ENCODE results near the gene SLC4A11.
"Not testable (repeated sequence)": the region's sequence is repeated elsewhere in the genome, so short reads cannot be mapped to it uniquely, and the experiment has no call there.

The SLC4A11 gene

DNA sequence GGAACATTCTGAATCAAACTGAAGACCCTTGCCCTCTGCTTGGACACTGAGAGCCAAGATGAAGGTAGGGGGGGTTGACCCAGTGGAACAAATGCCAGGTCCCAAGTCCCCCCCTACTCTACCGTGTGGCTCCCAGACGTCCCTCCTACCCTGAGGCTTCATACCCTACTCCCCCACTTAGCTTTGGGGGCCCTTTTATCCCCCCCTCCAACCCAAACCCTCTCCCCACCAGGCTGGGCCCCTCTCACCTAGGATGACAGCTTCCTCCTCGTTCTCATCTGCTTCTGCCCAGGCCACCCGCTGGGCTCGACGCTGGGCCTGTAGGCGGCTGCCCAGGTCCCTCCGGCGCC lies 36.0 kb downstream of the SLC4A11 start:
- DNase-seq (ENCODE audit: low spot score): no peak

GRCh38 chr20:3199976-3200755 lies 38.8 kb downstream of the SLC4A11 start:
- no peak for DNase-seq (ENCODE audit: low spot score)

GRCh38 chr20:3199206-3199605 lies 39.8 kb downstream of the SLC4A11 start:
- DNase-seq (ENCODE audit: low spot score): no peak

GRCh38 chr20:3195590-3196237 lies 43.3 kb downstream of the SLC4A11 start:
- no peak for DNase-seq (ENCODE audit: low spot score)

DNA sequence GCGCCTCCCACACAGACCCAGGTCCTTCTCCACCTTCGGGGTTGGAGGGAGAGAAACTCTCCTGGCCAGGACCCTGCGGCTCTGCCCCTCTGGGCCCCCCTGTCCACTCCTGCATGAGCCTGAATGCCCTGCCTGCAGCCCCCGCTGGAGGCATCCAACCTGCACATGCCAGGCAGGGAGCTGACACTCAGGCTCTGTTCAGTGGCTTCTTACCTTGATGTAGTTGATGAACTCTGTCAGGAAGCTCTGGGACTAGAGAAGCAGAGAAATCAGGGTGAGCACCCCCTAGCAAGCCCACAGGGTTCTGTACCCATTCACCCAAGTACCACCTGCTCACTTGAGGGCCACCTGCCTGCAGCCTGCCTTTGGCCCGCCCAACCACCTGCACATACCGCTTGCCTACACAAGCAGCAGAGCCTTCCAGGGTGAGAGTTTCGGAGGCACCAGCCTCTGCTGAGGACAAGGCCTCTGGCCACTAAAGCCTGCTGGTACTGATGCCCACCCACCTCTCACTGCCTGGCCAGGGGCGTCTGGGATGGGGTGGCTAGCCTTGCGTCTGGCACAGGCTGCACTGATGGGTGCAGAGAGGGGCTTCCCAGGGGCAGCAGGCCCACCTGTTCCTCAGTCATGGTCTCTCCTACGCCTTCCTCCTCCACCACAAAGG lies 44.2 kb downstream of the SLC4A11 start:
- DNase-seq (ENCODE audit: low spot score): no peak

DNA sequence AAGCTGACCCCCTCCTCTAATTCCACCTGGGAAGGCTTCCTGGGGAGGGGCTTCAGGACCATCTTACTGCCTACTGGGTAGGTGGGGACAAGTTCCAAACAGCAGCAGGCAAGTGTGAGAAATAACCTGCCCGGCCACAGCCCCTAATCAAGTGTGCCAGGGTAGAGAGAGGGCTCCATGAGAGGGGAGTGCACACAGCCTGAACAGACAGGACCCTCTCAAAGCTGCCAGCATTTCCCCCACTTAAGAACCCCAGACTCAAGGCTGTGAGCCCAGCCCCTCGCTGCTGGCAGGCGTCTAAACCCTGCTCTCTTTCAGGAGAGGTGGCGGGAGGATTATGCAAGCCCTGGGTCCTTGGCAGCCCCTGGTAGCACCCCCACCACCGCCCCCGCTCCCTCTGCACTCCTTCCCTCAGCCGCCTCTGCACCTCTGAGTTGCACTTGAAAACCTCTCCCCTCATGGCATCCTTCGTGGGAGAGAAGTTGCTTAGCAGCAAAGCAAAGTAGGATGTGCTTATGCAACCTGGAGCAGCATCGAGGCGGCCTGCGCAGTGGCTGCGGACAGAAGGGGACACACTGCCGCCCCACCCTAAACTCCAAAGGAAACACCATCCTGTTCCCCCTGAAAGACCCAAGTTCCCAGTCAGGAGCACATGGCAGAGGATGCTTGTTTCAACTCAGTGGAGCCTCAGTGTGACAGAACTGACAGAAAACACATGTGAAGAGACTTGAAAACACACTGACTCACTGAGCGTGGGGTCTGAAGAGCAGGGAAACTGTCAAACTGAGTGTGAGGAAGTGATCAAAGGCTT lies 45.0 kb downstream of the SLC4A11 start:
- no peak for DNase-seq (ENCODE audit: low spot score)

GRCh38 chr20:3192226-3193015 lies 46.6 kb downstream of the SLC4A11 start:
- DNase-seq (ENCODE audit: low spot score): no peak

DNA sequence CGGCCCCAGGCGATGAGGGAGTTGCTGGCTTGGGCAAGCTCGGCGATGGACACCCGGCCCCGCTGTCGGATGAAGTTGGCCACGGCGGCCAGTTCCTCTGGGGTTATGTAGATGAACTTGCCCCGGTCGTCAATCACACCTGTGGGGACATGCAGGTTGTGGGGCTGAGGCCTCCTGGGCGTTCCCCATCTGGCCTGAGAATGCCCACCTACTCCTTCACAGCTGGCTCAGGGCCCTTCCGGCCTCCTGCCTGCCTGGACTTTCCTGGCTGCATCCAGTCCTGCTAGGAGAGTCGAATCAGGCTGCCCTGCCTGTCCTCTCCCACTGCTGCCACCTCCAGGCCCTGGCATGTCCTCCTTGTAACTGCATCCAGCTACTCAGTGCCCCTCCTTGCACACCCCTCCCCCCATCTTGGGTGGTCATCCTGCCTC lies 48.3 kb downstream of the SLC4A11 start:
- no peak for DNase-seq (ENCODE audit: low spot score)

DNA sequence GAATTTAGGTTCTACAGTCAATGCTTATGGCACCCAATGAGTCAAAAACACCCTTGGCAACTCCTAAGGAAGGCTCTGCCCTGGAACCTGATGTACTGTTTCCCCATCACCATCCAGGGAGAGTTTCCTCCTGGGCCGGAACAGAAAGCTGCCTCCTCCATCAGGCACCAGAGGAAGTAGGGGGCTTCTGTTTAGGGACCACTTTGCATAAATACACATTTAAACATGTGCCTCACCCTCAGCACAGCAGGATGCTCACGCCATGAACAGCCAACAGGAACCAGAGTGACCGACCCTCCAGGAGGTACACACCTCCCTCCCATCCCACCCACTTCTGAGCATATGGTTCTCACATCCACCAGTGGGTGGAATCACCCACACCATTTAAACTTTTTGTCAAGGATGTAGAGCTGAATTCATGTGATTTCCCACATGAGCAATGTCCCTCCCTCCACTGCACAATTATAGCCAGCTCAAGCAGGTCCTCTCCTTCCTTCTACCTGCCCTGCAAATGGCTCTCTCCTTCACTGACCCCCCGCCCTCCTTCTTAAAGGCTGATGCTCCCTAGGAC lies 49.3 kb downstream of the SLC4A11 start:
- no peak for DNase-seq (ENCODE audit: low spot score)

GRCh38 chr20:3188823-3189413 lies 50.1 kb downstream of the SLC4A11 start:
- no peak for DNase-seq (ENCODE audit: low spot score)

DNA sequence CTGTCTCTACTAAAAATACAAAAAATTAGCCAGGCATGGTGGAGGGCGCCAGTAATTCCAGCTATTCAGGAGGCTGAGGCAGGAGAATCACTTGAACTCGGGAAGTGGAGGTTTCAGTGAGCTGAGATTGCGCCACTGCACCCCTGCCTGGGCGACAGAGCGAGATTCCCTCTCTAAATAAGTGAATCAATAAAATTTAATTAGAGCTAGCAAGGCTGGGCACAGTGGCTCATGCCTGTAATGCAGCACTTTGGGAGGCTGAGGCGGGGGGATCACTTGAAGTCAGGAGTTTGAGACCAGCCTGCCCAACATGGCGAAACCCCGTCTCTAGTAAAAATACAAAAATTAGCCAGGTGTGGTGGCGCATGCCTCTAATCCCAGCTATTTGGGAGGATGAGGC lies 51.1 kb downstream of the SLC4A11 start:
- DNase-seq (ENCODE audit: low spot score): not testable (repeated sequence)

- no peak for DNase-seq (ENCODE audit: low spot score)
Observed at GRCh38 chr20:3183896-3184612, 54.9 kb downstream of the SLC4A11 start.

- not testable (repeated sequence) for DNase-seq (ENCODE audit: low spot score)
Observed at GRCh38 chr20:3182429-3182828, 56.6 kb downstream of the SLC4A11 start.

- no peak for DNase-seq (ENCODE audit: low spot score)
Observed at GRCh38 chr20:3181270-3181669, 57.7 kb downstream of the SLC4A11 start.

GRCh38 chr20:3180319-3180718 lies 58.7 kb downstream of the SLC4A11 start:
- no peak for DNase-seq (ENCODE audit: low spot score)

DNA sequence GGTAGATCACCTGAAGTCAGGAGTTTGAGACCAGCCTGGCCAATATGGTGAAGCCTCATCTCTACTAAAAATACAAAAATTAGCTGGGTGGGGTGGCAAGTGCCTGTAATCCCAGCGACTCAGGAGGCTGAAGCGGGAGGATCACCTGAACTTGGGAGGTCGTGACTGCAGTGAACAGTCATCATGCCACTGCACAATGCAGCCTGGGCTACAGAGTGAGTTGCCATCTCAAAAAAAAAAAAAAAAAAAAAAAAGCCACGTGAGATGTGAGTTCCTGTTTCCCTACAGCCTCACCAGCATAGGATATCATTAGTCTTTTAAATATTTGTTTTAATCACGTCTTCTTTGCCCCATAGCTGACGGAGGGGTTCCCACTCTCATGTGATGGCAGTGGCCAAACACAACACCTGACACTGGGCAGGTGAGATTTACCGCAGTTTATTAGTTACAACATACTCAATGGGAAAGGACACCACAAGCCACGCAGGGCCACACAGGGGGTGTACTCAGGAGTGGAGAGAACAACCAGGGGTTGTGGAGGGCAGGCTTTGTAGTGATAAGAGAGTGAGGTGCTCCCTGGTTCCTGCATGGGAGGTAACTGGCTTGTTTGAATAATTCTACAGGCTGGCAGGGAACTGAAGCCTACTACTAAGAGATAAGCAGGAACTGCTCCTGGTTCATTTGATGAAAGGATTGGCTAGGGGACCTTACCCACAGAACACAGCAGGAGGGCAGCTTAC lies 61.1 kb downstream of the SLC4A11 start:
- DNase-seq (ENCODE audit: low spot score): no peak

Data from CD4-positive, alpha-beta T cell treated with Interleukin-2 at 100 ng/mL for 4 hours (primary cell).